ENCODE results near the gene TEX2.

- TF ChIP-seq CTCF (IDR thresholded peaks at IDR 0.05), result no peak
- no peak for TF ChIP-seq POLR2A (IDR thresholded peaks at IDR 0.05)
These were observed 134.1 kb downstream of the TEX2 start for GRCh38 chr17:64128787-64129514.
